DOHH2 (cell line): ENCODE results near the gene OR4N5.

Source experiments
- CTCF ChIP-seq: fragments of 200-600 bp; sonication (generic); IDR thresholded peaks from one replicate; pipeline ENCODE4 v1.5.1; 2014; ENCODE audit warnings: antibody characterized with exemption, mild to moderate bottlenecking, low read depth, low read length; ENCODE audit not compliant: poor library complexity, severe bottlenecking
- EZH2phosphoT487 ChIP-seq: fragments of 200-600 bp; sonication (generic); IDR thresholded peaks from 2 replicates; pipeline ENCODE4 v1.6.1; 2017; ENCODE audit warnings: borderline replicate concordance, mild to moderate bottlenecking, antibody characterized with exemption, low read length, moderate library complexity, mixed read lengths

GRCh38 chr14:20118795-20119194 lies 19.8 kb upstream of the OR4N5 start:
- TF ChIP-seq CTCF (no peak), EZH2phosphoT487 (no peak)
